GM19025 (cell line): Measurements from ENCODE around the gene CDKL5.
"Not testable (repeated sequence)": the region's sequence is repeated elsewhere in the genome, so short reads cannot be mapped to it uniquely, and the experiment has no call there.

ENCODE experiments used
- ATAC-seq: cut with Tn5 transposase; IDR thresholded peaks from one replicate; pipeline ENCODE4 v1.9.1; 2021; ENCODE audit warnings: mild to moderate bottlenecking, low read depth, moderate library complexity; ENCODE audit not compliant: unreplicated experiment

Gene CDKL5

DNA sequence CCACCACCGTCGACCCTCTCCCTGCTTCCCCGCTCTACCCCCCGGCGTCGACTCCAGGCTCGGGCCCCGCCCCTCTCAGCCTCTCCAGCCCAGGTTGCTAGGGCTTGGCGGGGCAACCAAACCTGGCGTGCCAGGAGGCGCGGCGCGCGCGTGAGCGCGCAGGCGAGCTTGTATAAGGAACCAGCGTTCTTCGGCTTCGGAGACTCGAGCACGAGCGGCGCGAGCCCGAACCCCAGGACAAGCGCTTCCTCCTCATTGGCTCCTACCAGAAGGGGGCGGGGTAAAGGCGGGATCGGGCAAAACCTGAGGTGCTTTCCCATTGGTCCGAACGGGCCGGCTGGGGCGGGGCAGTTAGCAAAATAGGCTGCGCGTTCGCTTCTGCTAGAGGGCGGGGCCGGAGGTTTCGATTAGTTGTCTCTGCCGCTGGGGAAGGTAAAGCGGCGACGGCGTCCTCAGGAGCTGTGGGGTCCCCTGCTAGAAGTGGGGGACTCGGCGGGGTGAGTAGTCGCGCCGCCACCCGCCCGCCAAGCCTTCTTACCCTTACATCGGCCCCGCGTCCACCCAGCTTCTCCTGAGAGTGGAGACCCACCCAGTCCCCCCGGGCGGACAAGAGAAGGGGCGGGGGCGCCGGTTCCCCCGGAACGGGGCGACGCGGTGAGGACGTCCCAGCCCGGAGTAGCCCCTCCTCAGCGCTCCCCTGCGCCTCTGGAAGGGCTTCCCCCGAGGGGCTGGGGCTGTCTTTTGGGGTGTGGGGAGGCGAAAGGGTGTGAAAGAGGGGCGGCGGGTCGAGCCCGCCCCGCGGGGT is at the start of gene CDKL5:
Gene CDKL5, plus strand, starts transcription at position 410 of the 805 bp plus-strand sequence. CDS start 81,489 bp downstream, outside the sequence.
- ATAC-seq: peak; percentile 93

DNA sequence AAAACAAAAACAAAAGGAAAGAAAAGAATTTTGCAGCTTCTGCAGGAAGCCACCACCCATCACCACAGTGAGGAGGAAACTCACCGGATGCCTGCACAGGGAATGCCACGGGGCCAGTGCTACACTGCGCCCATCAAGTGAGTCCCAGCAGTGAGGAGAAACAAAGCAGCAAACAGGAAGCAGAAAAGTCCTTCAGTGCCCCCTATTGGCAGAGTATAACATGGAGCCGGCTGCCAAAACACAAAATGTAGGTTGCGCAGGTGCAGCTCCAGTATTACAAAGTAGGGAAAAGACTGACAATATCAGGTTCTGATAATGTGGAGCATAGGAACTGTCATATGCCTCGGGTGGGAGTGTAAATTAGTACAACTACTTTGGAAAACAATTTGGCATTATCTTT is 47.6 kb upstream of the CDKL5 start:
- ATAC-seq: no peak

DNA sequence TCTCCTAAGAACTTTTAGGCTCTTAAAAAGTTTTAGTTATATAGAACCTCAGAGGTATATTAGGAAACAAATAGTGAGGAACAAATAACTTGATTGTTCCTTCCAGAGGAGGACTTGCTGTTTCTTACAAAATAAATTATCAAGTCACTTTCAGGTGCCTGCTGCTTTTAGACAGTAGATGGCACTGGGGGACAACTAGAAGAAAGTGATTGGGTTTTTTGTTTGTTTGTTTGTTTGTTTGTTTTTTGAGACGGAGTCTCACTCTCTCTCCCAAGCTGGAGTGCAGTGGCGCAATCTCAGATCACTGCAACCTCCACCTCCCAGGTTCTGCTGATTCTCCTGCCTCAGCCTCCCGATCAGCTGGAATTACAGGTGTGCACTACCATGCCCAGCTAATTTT is 35.4 kb upstream of the CDKL5 start:
- ATAC-seq: no peak

DNA sequence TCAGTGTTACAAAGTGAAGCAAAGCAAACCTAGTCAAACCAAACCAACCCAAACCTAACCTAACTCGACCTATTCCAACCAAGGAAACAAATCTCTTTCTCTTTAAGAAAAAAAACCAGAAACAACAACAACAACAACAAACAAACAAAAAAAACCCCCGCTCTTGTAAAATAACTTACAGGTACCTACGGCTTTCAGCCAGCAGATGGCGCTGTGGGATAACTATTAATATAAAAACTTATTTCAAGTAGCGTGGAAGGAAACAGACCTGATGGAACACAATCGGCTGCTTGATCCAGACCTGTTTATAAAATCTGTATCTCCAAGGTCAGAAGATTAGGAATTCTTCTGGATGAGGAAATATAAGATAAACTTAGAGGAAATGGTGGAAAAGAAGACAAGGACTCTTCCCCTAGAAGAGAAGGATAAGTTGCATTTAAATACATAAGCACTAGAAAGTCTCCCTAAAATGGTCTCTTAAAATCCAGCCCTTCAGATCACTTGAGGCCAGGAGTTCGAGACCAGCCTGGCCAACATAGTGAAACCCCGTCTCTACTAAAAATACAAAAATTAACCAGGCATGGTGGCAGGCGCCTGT is 34.4 kb upstream of the CDKL5 start:
- no peak for ATAC-seq

DNA sequence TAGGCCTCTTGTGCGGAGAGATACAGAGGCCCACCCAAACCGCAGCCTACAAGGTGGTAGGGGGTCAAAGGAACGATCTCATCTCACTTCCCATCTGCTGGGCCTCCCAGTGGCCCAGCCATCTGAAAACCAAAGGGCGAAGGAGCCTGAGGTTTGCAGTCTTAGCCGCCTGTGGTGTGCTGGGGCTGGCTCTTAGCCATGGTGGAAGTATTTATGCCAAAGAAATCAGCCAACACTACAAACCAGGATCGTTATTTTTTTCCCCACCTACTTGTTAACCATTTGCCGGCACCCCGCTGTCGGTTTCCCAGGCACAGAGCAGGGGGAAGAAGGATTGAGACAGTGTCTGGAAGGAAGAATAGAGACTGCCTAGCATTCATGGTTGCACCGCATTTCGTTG is 30.9 kb upstream of the CDKL5 start:
- no peak for ATAC-seq

DNA sequence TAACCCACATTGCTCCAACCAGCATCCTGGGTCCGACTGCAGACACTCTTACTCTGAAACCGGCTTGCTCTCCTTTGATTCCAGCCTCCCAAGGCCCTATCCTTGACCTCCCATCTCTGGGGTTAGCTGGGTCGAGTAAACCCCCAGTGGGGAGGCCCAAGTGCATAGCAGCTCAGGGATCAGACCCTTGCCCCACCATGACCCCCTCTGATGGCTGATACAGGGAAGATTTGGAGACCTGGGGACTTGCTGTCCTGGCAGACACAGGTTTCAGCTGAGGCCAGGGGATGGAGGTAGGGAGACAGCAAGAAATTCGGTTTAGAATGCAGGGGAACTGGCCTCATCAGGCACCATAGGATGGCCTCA is 23.6 kb upstream of the CDKL5 start:
- ATAC-seq: no peak

DNA sequence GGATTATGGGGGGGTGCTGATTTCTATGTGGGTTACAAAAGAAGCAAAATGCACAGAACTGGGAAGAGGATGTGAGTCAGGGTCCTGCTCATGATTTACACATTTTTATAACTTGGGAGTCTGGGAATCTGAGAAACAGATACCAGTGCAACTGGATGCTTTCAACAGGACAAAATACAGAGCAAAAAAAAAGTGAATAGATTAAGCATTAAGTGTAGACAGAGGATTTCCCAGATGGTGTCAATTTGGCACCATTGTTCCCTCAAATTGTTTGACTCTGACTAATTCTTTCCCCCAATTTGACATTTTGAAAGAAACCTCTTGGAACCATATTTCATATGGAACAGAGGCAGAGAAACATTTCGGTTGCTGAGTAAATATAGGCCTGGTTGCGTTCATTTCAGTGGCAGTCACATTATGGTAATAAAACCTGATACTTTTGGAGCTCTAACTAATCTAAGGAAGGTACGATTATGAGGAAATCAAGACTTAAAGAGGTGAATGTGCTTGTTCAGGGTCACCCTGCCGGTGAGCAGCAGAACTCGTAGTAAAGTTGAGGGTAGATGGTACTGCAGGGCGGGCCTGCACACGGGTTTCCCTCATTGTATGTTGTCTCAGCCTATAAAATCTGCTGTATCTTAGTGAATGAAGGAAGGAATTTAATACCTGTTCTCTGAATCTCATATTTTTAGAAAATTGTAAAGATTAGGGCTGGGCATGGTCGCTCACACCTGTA is 18.7 kb upstream of the CDKL5 start:
- no peak for ATAC-seq

DNA sequence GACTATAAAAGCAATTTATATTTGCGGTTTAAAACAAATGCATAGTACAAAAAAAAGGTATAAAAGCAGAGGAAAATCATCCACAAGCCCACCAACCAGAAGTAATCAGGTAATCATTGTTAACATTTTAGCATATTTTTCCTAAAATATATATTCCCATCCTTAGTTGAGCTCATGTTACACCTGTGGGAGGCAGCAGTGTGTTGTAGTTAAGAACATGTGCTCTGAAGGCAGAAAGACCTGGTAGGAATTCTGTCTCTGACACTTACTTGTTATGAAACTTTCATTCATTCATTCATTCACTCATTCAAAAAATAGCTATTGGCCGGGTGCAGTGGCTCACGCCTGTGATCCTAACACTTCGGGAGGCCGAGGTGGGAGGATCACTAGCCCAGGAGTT is 15.4 kb upstream of the CDKL5 start:
- no peak for ATAC-seq

DNA sequence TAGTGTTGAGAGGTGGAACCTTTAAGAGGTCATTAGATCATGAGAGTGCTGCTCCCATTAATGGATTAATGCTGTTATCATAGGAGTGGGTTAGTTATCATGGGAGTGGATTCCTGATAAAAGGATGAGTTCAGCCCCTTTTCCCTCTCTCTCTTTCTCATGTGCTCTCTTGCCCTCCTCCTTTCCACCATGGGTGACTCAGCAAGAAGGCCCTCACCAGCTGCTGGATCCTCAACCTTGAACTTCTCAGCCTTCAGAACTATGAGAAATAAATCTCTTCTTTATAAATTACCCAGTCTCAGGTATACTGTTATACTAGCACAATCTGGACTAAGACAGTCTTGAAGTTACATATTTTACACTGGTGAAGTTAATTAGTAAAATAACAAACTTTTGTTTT is 10.0 kb upstream of the CDKL5 start:
- ATAC-seq: no peak

DNA sequence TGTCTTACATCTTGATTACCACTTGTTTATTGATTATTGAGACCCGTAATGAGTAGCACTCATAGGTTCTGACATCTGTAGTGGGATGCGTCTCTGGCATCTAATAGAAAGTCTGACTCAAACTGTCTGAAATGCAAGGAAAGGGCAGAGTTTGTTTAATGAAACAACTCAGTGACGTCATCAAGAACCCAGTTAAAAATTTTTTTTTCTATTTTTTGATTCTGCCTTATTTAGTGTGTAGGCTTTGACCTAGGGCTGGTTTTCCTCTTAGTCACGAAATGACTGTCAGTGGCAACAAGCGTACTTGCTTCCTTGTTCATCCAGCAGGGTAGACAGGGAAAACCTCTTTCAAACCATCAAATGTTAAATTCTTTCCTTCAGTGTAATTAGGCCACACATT is 3.1 kb upstream of the CDKL5 start:
- no peak for ATAC-seq

DNA sequence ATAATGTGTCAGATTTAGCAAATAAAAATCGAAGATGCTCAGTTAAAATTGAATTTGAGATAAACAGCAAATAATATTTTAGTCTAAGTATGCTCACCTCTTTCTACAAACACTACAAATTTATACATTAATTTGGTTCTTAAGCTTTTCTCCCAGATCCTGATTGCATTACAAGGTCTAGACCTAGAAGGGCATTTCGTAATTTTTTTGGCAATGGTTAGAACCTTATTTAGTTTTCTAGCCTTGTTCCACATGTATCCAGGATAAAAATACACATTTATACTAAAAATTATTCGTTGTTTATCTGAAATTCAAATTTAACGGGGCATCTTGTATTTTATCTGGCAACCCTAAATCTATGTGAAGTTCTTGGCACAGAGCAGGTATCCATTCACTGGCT is 2.5 kb upstream of the CDKL5 start:
- no peak for ATAC-seq

DNA sequence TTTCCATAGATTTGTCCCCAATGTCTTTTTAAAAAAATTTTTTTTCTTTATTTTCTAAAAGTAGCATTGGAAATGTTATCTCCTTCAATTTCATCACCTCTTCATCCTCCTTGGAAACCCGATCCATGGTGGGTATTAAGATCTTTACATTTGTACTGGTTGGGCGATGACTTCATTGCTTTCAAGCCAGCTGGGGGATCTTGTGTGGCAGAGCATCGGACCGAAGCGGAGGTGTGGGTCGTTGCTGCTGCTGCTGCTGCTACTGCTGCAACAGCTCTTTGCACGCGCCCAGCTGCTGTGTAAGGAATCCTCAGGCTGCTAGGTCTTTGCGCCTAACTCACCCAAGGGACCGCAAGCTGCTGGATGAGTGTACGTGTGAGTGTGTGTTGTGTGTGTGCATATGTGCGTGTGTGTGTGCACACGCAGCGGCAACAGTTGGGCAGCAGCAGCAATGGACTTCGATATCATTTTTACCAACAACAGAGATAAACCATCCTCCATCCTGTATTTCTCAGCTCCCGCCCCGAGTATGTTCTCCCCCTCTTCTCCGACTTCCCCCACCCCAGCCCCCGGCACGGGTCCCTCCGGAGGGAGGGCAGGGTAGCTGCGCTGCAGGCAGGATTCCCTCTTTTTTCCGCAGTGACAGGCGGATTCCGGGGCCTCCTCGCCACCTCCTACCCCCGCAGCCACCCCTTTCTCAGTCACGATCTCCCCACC is 768 bp upstream of the CDKL5 start:
- ATAC-seq: peak; percentile 4

DNA sequence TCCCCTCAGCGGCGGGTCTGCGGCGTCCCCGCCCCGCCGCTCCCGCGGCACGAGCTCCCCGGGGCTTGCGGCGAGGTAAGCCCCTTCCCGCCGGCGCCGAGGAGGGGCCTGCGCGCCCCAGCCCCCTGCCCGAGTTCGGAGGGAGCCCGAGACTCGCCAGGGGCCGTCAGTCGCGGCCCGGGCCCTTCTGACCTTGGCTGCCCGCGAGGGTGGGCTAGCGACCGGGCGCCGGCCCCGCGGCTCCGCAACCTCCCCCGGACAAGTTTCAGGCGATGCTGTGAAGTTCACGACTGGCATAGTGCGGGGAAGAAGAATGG is 554 bp downstream of the CDKL5 start:
- peak; percentile 7 for ATAC-seq

DNA sequence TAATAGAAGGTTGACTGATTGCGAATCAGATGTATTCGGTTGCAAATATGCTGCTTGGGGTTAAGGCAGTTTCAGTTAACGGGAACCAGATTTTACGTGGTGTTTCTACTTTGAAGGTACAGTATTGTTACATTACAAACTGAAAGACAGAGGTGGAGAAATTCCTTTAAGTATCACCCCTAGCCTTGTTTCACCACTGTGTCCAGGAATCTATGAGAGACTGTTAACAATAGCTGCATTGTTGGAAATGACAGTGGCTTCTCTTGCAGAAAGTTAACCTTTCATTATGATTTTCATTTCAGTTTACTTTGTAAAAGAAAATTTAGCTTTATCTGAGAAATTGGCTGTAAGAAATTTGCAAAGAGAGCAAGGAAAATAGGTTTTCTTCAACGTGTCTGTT is 2.6 kb downstream of the CDKL5 start:
- no peak for ATAC-seq

DNA sequence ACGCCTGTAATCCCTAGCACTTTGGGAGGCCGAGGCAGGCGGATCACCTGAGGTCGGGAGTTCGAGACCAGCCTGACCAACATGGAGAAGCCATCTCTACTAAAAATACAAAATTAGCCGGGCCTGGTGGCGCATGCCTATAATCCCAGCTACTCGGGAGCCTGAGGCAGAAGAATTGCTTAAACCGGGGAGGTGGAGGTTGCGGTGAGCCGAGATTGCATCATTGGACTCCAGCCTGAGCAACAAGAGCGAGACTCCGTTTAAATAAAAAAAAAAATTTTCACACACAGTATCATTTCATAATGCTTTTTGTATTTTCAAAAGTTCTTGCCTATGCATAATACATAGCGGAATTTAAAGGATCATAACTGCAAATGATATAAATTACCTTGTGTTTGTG is 7.9 kb downstream of the CDKL5 start:
- ATAC-seq: not testable (repeated sequence)

DNA sequence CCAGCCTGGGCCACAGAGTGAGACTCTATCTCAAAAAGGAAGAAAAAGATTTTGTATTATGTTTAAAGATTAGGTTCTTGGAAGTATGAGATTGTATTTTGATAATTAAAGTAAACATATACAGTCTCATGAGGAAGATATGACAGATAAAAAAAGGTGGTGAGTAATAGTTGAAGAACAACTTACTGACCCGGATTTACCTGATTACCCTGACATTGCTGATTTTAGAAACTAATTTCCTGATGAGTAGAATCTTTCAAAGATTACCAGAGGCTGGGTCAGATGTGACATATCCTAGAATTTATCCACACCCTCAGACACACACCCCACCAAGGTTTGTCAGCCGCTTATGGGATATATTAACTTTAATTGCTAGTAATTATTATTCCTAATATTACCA is 9.5 kb downstream of the CDKL5 start:
- no peak for ATAC-seq

DNA sequence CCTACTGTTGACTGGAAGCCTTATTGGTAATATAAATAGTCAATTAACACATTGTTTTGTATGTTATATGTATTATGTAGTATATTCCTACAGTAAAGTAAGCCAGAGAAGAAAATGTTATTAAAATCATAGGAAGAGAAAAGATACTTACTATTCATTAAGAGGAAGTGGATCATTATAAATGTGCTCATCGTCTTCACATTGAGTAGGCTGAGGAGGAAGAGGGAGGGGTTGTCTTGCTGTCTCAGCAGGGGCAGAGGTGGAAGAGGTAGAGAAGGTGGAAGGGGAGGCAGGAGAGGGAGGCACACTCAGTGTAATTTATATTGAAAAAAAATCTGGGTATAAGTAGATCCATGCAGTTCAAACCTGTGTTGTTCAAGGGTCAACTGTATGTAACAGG is 10.6 kb downstream of the CDKL5 start:
- ATAC-seq: no peak

DNA sequence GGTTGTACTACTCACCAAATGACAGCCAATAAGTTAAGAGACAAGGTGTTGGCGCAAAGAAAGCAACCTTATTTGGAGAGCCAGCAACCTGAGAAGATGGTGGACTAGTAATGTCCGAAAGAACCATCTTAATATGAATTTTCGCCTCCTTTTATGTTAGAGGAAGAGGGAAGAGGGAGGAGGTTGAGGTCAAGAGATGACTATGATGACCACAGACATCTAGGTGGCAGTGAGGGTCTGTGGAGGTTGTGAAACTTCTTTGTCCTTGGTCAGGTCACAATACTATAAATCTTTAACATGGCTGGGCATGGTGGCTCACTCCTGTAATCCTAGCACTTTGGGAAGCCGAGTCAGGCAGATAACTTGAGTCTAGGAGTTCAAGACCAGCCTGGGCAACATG is 15.4 kb downstream of the CDKL5 start:
- ATAC-seq: no peak

DNA sequence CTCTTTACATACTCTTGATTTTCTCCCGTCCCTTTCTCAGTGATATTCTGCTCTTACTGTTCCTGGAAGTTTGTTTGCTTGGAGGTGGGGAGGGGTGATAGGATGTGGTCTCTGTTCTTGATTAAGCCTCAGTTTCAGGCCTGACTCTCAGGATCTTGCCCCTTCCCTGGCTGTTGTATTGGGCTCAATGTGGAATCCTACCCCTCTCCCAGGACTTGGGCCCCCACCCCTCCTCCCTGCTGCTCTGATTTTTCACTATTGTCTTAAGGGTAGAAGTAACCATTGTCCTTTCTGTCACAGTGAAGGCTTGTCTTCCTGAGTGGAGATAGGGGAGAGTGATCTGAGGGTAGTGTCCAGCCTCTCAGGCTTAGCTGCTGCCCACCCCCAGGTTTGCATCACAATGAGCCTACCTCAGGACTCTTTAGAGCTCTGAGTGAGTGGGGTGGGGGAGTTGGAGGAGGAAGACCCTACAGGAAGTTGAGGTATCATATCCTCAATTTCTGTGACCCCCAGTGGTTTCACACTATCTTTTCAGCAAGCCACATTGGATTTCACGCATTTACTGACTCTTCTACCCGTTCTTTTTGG is 16.5 kb downstream of the CDKL5 start:
- no peak for ATAC-seq

DNA sequence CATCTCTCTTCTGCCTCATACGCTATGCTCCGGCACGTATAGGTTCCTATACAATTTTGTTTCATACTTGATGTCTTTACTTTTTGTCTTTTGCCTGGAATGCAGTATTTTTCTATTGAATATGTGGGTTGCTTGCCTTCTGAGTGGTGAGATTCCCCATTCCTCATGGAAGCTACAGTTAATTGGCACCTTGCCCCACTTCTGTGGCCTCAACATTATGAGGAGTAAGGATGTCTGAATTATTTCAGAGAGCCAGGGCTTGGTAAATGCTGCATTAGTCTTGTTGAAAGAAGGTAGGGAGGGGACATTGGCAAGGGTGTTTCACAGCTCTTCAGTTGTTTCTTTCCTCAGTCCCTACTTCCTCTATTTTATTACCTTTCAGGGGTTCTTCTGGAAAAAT is 23.0 kb downstream of the CDKL5 start:
- ATAC-seq: no peak

DNA sequence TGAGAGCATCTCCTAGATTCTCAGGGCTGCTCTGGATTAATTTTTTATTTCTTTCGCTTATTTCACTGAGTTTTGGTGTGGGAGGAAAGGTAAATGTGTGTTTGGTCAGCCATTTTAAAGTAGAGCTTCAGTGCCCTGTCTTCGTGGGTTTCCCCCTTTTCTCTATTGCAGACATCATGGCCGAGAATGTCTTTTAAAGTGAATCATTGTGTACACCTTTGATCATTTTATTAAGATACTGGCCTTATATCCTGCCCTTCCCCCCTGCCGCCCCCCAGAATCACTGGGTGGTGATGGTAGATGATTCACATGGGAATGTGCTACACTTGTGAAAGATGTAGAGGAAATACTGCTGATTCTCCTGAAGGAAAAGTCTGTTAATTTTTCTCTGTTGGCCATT is 23.8 kb downstream of the CDKL5 start:
- no peak for ATAC-seq
